ENCODE data around the gene ZNF518B. TPM values are rescaled to one million over a fixed set of nuclear protein-coding genes. Genes with fewer than 3 reads are reported as not detected.
"Not testable (repeated sequence)": the region's sequence is repeated elsewhere in the genome, so short reads cannot be mapped to it uniquely, and the experiment has no call there.

ZNF518B gene
- total RNA-seq, 4 donors from 2014 or later: 3.2 to 23.5 (median 12.5) TPM

GRCh38 chr4:10437735-10438134 is 19.5 kb downstream of the ZNF518B start:
- DNase-seq: no peak
- no peak overlapping the region for H3K27ac ChIP-seq
- H3K36me3 ChIP-seq: no peaks in the 10 kb centered on the region
- in situ Hi-C loops (cut with MboI; ENCODE audit: low pct_ligation_motif_present in 1 of 4, low pct_unique_long_range_greater_than_20kb in 1 of 4, low sequenced_read_pairs in 3 of 4) (no loop called here), intact Hi-C loops (cut with DNase I; ENCODE audit: low total_unique reads) (no loop called here)
- peaks cover 0 to 2% of the 10 kb centered on the region in 2 donors for H3K9me3 ChIP-seq
- TF ChIP-seq CTCF (IDR thresholded peaks at IDR 0.05) (no peak), EP300 (IDR thresholded peaks at IDR 0.05; ENCODE audit: low read depth) (no peak)
- H3K27me3 ChIP-seq: no peaks in the 10 kb centered on the region
- H3K4me3 ChIP-seq: no peak overlapping the region
- 44 to 95% methylated on average over 1 of the region's 1 CpG for WGBS, 2 donors (ENCODE audit: low coverage in 1 of 2)
- no peaks in the 10 kb centered on the region for H3K4me1 ChIP-seq

- intact Hi-C loops (cut with DNase I; ENCODE audit: low total_unique reads); H3K36me3 ChIP-seq; DNase-seq; H3K9me3 ChIP-seq; H3K4me1 ChIP-seq; in situ Hi-C loops (cut with MboI; ENCODE audit: low pct_ligation_motif_present in 1 of 4, low pct_unique_long_range_greater_than_20kb in 1 of 4, low sequenced_read_pairs in 3 of 4); H3K4me3 ChIP-seq; H3K27me3 ChIP-seq; H3K27ac ChIP-seq: not testable (repeated sequence)
- 77% methylated on average over 8 of the region's 8 CpGs; no CpG with 5 or more reads in 1 of the 2 donors for WGBS, 2 donors (ENCODE audit: low coverage in 1 of 2)
Observed at GRCh38 chr4:10427680-10428079, 29.5 kb downstream of the ZNF518B start.

GRCh38 chr4:10421344-10422055 is 35.7 kb downstream of the ZNF518B start:
- Histone ChIP-seq H3K36me3 (no peaks in the 10 kb centered on the region), H3K27ac (no peak overlapping the region), H3K27me3 (no peaks in the 10 kb centered on the region), H3K4me1 (peaks cover 0 to 4% (median 0%) of the 10 kb centered on the region in 4 donors), H3K9me3 (no peaks in the 10 kb centered on the region), H3K4me3 (no peak overlapping the region)
- in situ Hi-C loops (cut with MboI; ENCODE audit: low pct_ligation_motif_present in 1 of 4, low pct_unique_long_range_greater_than_20kb in 1 of 4, low sequenced_read_pairs in 3 of 4): loop anchor here in 1 of 4 donors (25.0 kb wide), 1 partner anchor 659 kb away; no protein-coding TSS in a partner anchor
- TF ChIP-seq POLR2AphosphoS5 (IDR thresholded peaks at IDR 0.05): no peak
- intact Hi-C loops (cut with DNase I; ENCODE audit: low total_unique reads): no loop called here
- DNase-seq: no peak
- 30 to 46% methylated on average over 3 of the region's 3 CpGs for WGBS, 2 donors (ENCODE audit: low coverage in 1 of 2)

- H3K4me3 ChIP-seq: no peak overlapping the region
- WGBS, 2 donors (ENCODE audit: low coverage in 1 of 2): 86 to 92% methylated on average over 2 to 6 of the region's 6 CpGs
- no peaks in the 10 kb centered on the region for H3K9me3 ChIP-seq
- H3K27me3 ChIP-seq: no peaks in the 10 kb centered on the region
- no peak for DNase-seq
- no peak overlapping the region for H3K27ac ChIP-seq
- TF ChIP-seq POLR2AphosphoS5 (IDR thresholded peaks at IDR 0.05): no peak
- TF ChIP-seq POLR2A (IDR thresholded peaks at IDR 0.05): no peak
- TF ChIP-seq EP300 (IDR thresholded peaks at IDR 0.05; ENCODE audit: low read depth): no peak
- no peak for TF ChIP-seq CTCF (IDR thresholded peaks at IDR 0.05)
- intact Hi-C loops (cut with DNase I; ENCODE audit: low total_unique reads) (no loop called here), in situ Hi-C loops (cut with MboI; ENCODE audit: low pct_ligation_motif_present in 1 of 4, low pct_unique_long_range_greater_than_20kb in 1 of 4, low sequenced_read_pairs in 3 of 4) (loop anchor here in 1 of 4 donors (25.0 kb wide), 1 partner anchor 655 kb away; no protein-coding TSS in a partner anchor)
- H3K4me1 ChIP-seq: peaks cover 0 to 4% (median 0%) of the 10 kb centered on the region in 4 donors
- H3K36me3 ChIP-seq: no peaks in the 10 kb centered on the region
Observed at GRCh38 chr4:10417740-10418139, 39.5 kb downstream of the ZNF518B start.

GRCh38 chr4:10416441-10416840 is 40.8 kb downstream of the ZNF518B start:
- WGBS, 2 donors (ENCODE audit: low coverage in 1 of 2): 64 to 71% methylated on average over 1 to 2 of the region's 2 CpGs
- no peak overlapping the region for H3K27ac ChIP-seq
- TF ChIP-seq CTCF (IDR thresholded peaks at IDR 0.05) (no peak), POLR2A (IDR thresholded peaks at IDR 0.05) (no peak), EP300 (IDR thresholded peaks at IDR 0.05; ENCODE audit: low read depth) (no peak), POLR2AphosphoS5 (IDR thresholded peaks at IDR 0.05) (no peak)
- H3K4me3 ChIP-seq: no peak overlapping the region
- H3K36me3 ChIP-seq: no peaks in the 10 kb centered on the region
- H3K27me3 ChIP-seq: no peaks in the 10 kb centered on the region
- intact Hi-C loops (cut with DNase I; ENCODE audit: low total_unique reads): no loop called here
- H3K9me3 ChIP-seq: no peaks in the 10 kb centered on the region
- in situ Hi-C loops (cut with MboI; ENCODE audit: low pct_ligation_motif_present in 1 of 4, low pct_unique_long_range_greater_than_20kb in 1 of 4, low sequenced_read_pairs in 3 of 4): loop anchor here in 1 of 4 donors (25.0 kb wide), 1 partner anchor 654 kb away; no protein-coding TSS in a partner anchor
- no peaks in the 10 kb centered on the region for H3K4me1 ChIP-seq
- no peak for DNase-seq

Measured in transverse colon (tissue), 4 donors.